Thyroid gland (tissue), 4 donors: ENCODE results near the gene GRIPAP1. TPM values are rescaled to one million over a fixed set of nuclear protein-coding genes. Genes with fewer than 3 reads are reported as not detected.
A peak's percentile ranks its signal among the peaks of the same experiment; 100 is the strongest.

Experiments used
- DNase-seq, 2 donors: peaks; one replicate each; pipeline ENCODE4 v3.0.0-alpha.2; 2019
- H3K27ac ChIP-seq, 3 donors: fragments of 200-600 bp; sonication (generic); 1 replicate in 2 of 3; 2 replicates in 1 of 3; pipeline ENCODE4 v1.5.1; 2016 to 2019; ENCODE audit warnings: mild to moderate bottlenecking in 1 of 3, moderate library complexity in 1 of 3
- H3K27me3 ChIP-seq: fragments of 200-600 bp; sonication (generic); one replicate; pipeline ENCODE4 v1.5.1; 2019
- H3K36me3 ChIP-seq, 2 donors: fragments of 200-600 bp; sonication (generic); one replicate each; pipeline ENCODE4 v1.5.1; 2016 to 2019
- H3K4me1 ChIP-seq, 2 donors: fragments of 200-600 bp; sonication (generic); one replicate each; pipeline ENCODE4 v1.5.1; 2017 to 2019
- H3K4me3 ChIP-seq, 3 donors: fragments of 200-600 bp; sonication (generic); replicated peaks in 1 of 3; 1 replicate in 2 of 3; 2 replicates in 1 of 3; pipeline ENCODE4 v1.5.1; 2016; ENCODE audit warnings: mild to moderate bottlenecking in 1 of 3
- H3K9me3 ChIP-seq: fragments of 200-600 bp; sonication (generic); one replicate; pipeline ENCODE4 v1.5.1; 2017
- CTCF ChIP-seq, 6 experiments: fragments of 200-600 bp in 3 of 6; fragments of 450-650 bp in 3 of 6; sonication (generic) in 3 of 6; IDR thresholded peaks; one replicate each; pipeline ENCODE4 v1.5.1; 2016 to 2019; ENCODE audit warnings: antibody characterized with exemption in 6 of 6, mild to moderate bottlenecking in 2 of 6, inconsistent platforms in 1 of 6, moderate library complexity in 1 of 6
- POLR2A ChIP-seq, 2 donors: fragments of 450-650 bp; IDR thresholded peaks; one replicate each; pipeline ENCODE4 v1.6.1; 2017; ENCODE audit warnings: antibody characterized with exemption in 2 of 2, mild to moderate bottlenecking in 2 of 2, moderate library complexity in 1 of 2
- WGBS, 2 donors: methylation state at CpG; one replicate each; pipeline ENCODE4 v1.1.5; 2017; 5-methylcytosine and 5-hydroxymethylcytosine counted together
- intact Hi-C: fragments of 100-400 bp; cut with DNase I; formaldehyde crosslinking; loops from one replicate; pipeline ENCODE4 v1.15.1; 2023
- total RNA-seq, 4 donors: library from RNA; depleted of rRNA; stranded (reverse); fragments of >200 nt; gene quantifications; one replicate each; pipeline ENCODE4 v1.2.3, GENCODE V29; 2016

GRIPAP1 gene
- total RNA-seq, 4 donors from 2014 or later: 30.6 to 33.9 (median 33.4) TPM

DNA sequence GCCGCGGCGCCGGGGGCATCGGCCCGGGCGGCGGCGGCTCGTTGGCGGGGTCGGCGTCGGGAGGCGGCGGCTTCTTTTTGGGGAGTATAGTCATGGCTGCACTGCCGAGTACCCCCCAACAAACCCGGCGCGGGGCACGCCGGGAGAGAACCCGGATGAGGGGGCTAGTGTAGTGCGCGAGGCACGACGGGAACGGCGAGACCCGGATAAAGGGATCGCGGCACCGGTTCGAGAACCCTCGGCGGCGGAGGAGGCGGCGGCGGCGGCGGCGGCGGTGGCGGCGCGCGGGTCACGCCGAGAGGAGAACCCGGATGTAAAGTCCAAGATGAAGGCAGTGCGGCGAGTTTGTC, 44.6 kb downstream of the GRIPAP1 start, which contains the start of gene OTUD5:
TSS of gene OTUD5 (minus strand) at position 131 of the 350 bp plus-strand sequence. CDS start at position 94, 37 bp downstream.
- peak within 1 kb of the TSS; percentile 36 to 70 (median 57) for H3K4me3 ChIP-seq
- peak within 1 kb of the TSS; percentile 89 to 97 (median 94) for H3K27ac ChIP-seq
- 0% methylated on average over 3 of the region's 53 CpGs; no CpG with 5 or more reads in 1 of the 2 donors for WGBS, 2 donors
- H3K27me3 ChIP-seq: no peaks in the 10 kb centered on the region
- peak in 1 of 2 donors; percentile 61 for DNase-seq
- no peak for TF ChIP-seq CTCF (IDR thresholded peaks at IDR 0.05)
- H3K36me3 ChIP-seq: no peaks in the 10 kb centered on the region
- no peaks in the 10 kb centered on the region for H3K9me3 ChIP-seq
- peaks cover 3 to 32% of the 10 kb centered on the region in 2 donors for H3K4me1 ChIP-seq
- intact Hi-C loops: no loop called here

GRCh38 chrX:48956728-48957414, 45.2 kb downstream of the GRIPAP1 start:
- Histone ChIP-seq H3K36me3 (no peaks in the 10 kb centered on the region), H3K4me1 (peaks cover 3 to 32% of the 10 kb centered on the region in 2 donors), H3K27ac (peak overlapping the region in 2 of 3 donors; percentile 38 to 89), H3K27me3 (no peaks in the 10 kb centered on the region), H3K4me3 (peak overlapping the region; percentile 15 to 70 (median 57)), H3K9me3 (no peaks in the 10 kb centered on the region)
- intact Hi-C loops: no loop called here
- WGBS, 2 donors: 6% methylated on average over 8 of the region's 61 CpGs; no CpG with 5 or more reads in 1 of the 2 donors
- DNase-seq: peak in 1 of 2 donors; percentile 7
- TF ChIP-seq POLR2A (IDR thresholded peaks at IDR 0.05): no peak

DNA sequence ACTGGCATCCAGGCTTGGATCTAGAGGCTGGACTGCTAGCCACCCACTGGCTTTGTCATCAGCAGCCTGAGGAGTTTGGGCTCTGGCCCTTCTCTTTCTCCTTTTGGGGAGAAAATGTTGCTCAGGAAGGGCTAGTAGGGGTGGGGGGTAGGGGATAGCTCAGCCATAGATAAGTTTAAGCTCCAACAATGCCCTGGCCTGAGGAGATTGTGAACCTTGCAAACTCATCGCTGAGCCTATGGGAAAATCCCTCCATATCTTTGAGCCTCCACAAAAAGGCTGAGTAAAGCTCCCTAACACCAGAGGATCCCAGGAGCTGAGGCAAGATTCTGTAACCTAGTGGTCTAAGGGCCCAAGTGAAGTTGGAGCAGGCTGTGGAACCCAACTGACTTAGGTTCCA, 53.5 kb downstream of the GRIPAP1 start:
- no peaks in the 10 kb centered on the region for H3K9me3 ChIP-seq
- intact Hi-C loops: no loop called here
- H3K4me1 ChIP-seq: peaks cover 0 to 10% of the 10 kb centered on the region in 2 donors
- no peaks in the 10 kb centered on the region for H3K27me3 ChIP-seq
- H3K36me3 ChIP-seq: no peaks in the 10 kb centered on the region
- WGBS, 2 donors: 86% methylated on average over 1 of the region's 1 CpG; no CpG with 5 or more reads in 1 of the 2 donors
- H3K27ac ChIP-seq: no peak overlapping the region
- H3K4me3 ChIP-seq: no peak overlapping the region
- TF ChIP-seq POLR2A (IDR thresholded peaks at IDR 0.05): no peak
- no peak for TF ChIP-seq CTCF (IDR thresholded peaks at IDR 0.05)
- DNase-seq: no peak

DNA sequence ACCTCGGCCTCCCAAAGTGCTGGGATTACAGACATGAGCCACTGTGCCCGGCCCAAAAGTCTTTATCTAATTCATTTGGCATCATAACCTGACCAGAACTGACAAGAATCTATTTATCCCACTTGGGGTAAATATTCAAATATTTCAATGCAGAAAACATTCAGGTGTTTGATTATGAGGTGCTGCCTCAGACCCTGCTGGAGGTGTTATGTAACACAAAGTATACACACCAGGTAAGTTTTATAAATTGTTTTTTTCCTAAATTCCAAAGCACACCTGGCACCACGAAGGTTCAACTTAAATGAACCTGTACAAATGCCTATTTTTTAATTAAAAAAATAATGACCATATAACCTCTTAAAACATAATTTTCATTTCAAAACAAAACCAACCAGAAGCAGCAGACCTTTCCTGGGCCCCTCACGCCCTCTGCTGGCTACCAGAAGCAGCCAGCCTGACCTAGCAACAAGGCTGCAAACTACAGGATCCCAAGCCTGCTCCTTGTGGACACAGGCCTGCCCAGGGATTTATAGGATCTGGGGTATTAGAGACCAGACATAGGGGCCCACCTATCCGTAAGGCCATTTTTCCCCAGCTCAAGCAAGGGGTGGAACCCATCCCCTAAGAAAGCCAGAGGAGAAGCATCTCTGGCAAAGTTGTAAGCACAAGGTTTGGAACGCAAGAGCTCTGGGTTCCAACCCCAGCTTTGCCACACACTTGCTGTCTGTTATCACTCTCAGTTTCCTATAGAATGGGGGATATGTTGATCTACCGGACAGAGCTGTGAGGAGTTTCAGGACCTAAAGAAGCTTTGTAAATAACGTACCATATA, 56.3 kb downstream of the GRIPAP1 start:
- Histone ChIP-seq H3K27me3 (no peaks in the 10 kb centered on the region), H3K36me3 (no peaks in the 10 kb centered on the region), H3K4me1 (no peaks in the 10 kb centered on the region), H3K27ac (no peak overlapping the region), H3K9me3 (no peaks in the 10 kb centered on the region), H3K4me3 (no peak overlapping the region)
- DNase-seq: peak; percentile 42 to 45
- intact Hi-C loops: no loop called here
- 61 to 66% methylated on average over 5 to 8 of the region's 8 CpGs for WGBS, 2 donors
- TF ChIP-seq POLR2A (IDR thresholded peaks at IDR 0.05) (no peak), CTCF (IDR thresholded peaks at IDR 0.05) (peak in 5 of 6 experiments; percentile 20 to 65 (median 40))

GRCh38 chrX:48942895-48943294, 59.2 kb downstream of the GRIPAP1 start:
- H3K4me1 ChIP-seq: no peaks in the 10 kb centered on the region

More at GRCh38 chrX:48942895-48943294, 59.2 kb downstream of the GRIPAP1 start:
- 82 to 100% methylated on average over 2 of the region's 2 CpGs for WGBS, 2 donors
- H3K27me3 ChIP-seq: no peaks in the 10 kb centered on the region
- no peak overlapping the region for H3K27ac ChIP-seq
- H3K4me3 ChIP-seq: no peak overlapping the region
- DNase-seq: no peak
- H3K9me3 ChIP-seq: no peaks in the 10 kb centered on the region
- H3K36me3 ChIP-seq: no peaks in the 10 kb centered on the region
- TF ChIP-seq POLR2A (IDR thresholded peaks at IDR 0.05) (no peak), CTCF (IDR thresholded peaks at IDR 0.05) (no peak)
- intact Hi-C loops: no loop called here
